Epithelial cell of esophagus (primary cell): ENCODE results near the gene NKAIN1.
"Not testable (repeated sequence)": the region's sequence is repeated elsewhere in the genome, so short reads cannot be mapped to it uniquely, and the experiment has no call there.

Source experiments
- DNase-seq: peaks from one replicate; pipeline ENCODE4 v3.0.0; 2010; ENCODE audit warnings: low read depth
- H3K4me3 ChIP-seq: 2 replicates; pipeline ENCODE4 v1.5.1; 2011; ENCODE audit warnings: mild to moderate bottlenecking, low read length, control low read depth
- TF ChIP-seq, protein P1 (sequence below): IDR thresholded peaks from 2 replicates; pipeline ENCODE4 v1.5.1; 2011; ENCODE audit warnings: low read depth, mild to moderate bottlenecking, low read length, control low read depth, inconsistent platforms; ENCODE audit not compliant: insufficient read depth; ENCODE audit errors: missing control alignments

The NKAIN1 gene

DNA sequence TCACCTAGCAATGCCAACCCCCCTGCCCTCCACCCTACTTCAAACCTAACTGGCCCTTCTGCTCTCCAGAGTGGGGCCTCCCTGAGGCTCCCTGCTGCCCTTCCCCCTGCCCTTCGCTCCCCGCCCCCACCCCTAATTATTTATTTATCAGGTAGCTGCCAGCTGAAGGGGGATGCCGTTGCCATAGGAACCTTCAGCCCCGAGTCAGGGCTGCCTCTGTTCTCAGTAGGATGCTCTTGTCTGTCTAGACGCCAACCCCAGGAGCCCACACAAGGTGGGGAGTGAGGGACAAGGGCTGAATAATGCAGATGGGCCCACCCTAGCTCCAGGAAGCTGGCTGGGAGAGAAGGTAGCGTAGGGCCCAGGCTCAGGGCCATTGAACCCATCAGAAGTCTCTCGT is 41.1 kb downstream of the NKAIN1 start:
- DNase-seq = no peak
- H3K4me3 ChIP-seq = no peak overlapping the region
- TF ChIP-seq, protein P1, sequence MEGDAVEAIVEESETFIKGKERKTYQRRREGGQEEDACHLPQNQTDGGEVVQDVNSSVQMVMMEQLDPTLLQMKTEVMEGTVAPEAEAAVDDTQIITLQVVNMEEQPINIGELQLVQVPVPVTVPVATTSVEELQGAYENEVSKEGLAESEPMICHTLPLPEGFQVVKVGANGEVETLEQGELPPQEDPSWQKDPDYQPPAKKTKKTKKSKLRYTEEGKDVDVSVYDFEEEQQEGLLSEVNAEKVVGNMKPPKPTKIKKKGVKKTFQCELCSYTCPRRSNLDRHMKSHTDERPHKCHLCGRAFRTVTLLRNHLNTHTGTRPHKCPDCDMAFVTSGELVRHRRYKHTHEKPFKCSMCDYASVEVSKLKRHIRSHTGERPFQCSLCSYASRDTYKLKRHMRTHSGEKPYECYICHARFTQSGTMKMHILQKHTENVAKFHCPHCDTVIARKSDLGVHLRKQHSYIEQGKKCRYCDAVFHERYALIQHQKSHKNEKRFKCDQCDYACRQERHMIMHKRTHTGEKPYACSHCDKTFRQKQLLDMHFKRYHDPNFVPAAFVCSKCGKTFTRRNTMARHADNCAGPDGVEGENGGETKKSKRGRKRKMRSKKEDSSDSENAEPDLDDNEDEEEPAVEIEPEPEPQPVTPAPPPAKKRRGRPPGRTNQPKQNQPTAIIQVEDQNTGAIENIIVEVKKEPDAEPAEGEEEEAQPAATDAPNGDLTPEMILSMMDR = no peak

DNA sequence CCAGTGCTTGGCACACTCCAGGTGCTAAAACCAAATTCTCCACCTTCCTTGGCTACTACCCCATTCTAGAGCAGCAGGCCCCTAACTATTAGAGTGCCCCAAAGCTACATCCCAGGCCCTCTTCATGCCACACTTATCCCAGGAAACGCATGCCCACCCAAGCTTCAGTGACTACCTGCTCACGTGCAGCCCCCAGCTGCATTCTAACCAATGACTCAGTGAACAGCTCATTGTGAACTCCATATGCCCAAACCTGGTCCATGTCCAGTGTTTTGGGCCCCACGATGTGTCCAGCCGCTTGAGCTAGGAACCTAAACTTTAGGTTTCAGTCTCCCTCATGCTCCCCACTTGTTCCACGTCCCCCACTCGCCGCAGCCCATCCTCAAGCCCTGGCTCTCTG is 41.5 kb downstream of the NKAIN1 start:
- H3K4me3 ChIP-seq = no peak overlapping the region
- TF ChIP-seq, protein P1 = no peak
- DNase-seq = no peak

DNA sequence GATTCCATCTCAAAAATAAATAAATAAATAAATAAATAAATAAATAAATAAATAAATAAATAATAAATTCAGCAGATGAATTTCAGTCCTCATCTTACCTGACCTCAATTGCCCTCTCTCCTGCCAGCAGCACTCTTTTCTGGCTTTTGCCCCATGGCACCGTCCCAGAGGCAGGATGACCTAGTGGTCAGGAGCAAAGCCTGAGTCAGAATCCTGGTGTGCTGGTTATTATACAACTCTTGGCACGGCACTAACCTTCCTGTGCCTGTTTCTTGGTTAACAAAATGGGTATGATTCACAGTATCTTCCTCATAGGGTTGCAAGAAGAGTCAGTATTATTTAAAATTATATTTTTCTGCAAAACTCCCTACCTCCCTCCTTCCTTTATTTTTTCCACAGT is 43.0 kb downstream of the NKAIN1 start:
- peak; percentile 71 for DNase-seq
- H3K4me3 ChIP-seq = no peak overlapping the region
- TF ChIP-seq, protein P1 = no peak

DNA sequence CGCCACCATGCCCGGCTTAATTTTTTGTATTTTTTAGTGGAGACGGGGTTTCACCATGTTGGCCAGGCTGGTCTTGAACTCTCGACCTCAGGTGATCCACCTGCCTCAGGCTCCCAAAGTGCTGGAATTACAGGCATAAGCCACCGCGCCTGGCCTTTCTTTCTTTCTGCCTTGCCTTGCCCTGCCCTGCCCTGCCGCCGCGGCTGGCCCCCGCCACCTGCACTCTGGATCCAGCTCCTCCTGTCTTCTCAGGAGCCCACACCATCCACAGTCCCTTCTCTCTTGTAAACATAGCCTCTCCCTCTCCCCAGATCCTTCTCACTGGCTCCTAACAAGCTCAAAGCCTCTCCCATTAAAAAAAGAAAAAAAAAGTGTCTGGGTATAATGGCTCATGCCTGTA is 44.4 kb downstream of the NKAIN1 start:
- not testable (repeated sequence) for H3K4me3 ChIP-seq, DNase-seq

DNA sequence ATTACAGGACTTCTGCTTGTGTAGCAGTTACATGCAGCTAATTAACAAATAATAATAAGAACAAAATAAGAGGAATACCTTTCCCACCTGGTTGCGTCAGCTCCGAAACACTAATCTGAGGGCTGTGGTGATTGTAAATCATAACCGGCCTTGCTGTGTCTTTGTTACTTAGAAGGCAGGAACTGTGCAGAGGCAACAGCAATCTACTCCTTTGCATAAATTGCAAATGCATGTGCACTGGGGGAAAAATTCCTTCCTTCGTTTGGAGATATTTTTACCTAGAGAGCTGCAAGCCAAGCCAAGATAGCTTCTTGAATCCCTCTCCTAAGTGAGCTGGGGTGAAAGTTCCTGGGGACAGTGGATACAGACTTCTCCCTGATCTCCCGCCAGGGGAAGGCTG is 46.0 kb downstream of the NKAIN1 start:
- H3K4me3 ChIP-seq = no peak overlapping the region
- DNase-seq = no peak
- TF ChIP-seq, protein P1 = no peak

DNA sequence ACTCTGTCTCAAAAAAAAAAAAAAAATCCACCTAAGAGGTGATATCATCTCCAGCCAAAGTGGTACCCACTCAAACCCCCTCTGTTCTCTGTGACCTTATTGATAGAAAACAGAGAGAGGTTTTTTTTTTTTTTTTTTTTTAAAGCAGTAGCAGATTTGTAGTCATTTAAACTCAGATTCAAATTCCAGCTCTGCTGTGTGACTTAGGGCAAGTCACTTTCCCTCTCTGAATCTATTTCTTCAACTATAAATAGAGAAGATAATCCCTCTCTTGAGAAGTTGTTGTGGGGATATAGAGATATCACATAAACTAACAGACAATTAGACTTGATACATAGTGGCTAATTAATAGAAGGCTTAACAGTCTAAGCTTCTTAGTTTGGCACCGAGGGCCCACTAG is 48.4 kb downstream of the NKAIN1 start:
- H3K4me3 ChIP-seq = no peak overlapping the region
- DNase-seq = no peak
- TF ChIP-seq, protein P1 = no peak

DNA sequence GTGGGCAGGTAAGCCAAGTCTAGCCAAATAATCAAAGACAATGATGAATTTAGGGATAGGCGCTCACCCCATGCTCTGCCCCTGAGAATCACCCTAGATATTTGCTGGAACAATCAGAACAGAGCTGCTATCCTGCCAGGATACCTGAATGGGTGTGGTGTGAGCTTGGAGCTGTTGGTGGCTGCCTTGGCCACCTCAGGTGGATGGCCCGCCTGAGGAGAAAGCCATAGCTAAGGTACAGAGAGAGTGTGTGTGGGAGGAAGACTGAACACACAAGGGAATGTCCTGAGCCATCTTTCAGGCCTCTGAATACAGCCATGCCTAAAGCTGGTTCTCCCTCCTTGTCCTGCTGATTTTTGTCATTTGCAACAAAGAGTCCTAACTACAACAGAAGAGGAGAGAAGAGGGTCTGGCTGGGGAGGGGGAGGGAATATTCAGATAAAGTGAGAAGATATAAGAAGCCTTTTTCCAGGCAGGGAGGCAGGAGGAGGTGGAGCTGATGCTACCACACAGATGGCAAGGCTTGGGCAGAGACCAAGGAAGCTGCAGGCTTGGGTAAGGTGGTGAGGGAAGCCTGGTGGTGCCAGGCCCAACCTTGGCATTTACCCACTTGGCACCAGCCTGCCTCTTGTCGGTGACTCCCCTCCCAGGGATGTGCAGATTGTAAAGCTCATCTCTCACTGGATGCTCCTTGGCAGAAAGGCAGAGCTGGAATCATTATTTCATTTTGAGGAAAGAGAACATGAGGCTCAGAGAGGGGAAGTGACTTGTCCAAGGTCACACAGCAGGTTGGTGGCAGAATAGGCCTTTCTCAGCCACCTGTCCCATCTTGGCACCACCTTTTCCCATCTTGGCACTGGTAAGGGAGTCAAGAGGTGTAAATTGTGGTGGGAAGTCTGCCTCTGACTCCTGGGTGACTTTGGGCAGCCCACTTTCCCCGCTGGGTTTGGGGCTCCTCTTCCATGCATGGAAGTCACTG is 49.7 kb downstream of the NKAIN1 start:
- H3K4me3 ChIP-seq = no peak overlapping the region
- DNase-seq = no peak
- TF ChIP-seq, protein P1 = no peak
